K562 (cell line): ENCODE measurements around the gene DOLPP1. TPM values are rescaled to one million over a fixed set of nuclear protein-coding genes. Genes with fewer than 3 reads are reported as not detected.

Experiments
- CHD2 ChIP-seq: IDR thresholded peaks from 2 replicates; pipeline ENCODE4 v1.6.1; 2011; ENCODE audit warnings: low read depth, low read length
- DNMT1 ChIP-seq: fragments of 450-650 bp; IDR thresholded peaks from 2 replicates; pipeline ENCODE4 v1.6.1; 2016; ENCODE audit warnings: antibody characterized with exemption, mild to moderate bottlenecking
- EP300 ChIP-seq: IDR thresholded peaks from 2 replicates; pipeline ENCODE4 v1.6.1; 2012; ENCODE audit warnings: low read length, improper control_type of control experiment
- SAP30 ChIP-seq: fragments of 200-600 bp; sonication (generic); IDR thresholded peaks from 2 replicates; pipeline ENCODE4 v1.6.1; 2012; ENCODE audit warnings: borderline replicate concordance, low read depth, mild to moderate bottlenecking, moderate library complexity, low read length, control low read depth, inconsistent platforms; ENCODE audit not compliant: insufficient read depth, poor library complexity, severe bottlenecking
- TFE3 ChIP-seq: fragments of 450-650 bp; formaldehyde crosslinking; IDR thresholded peaks from 2 replicates; pipeline ENCODE4 v1.4.0; 2020; ENCODE audit warnings: mild to moderate bottlenecking, mixed read lengths
- TRIM25 ChIP-seq: fragments of 450-650 bp; IDR thresholded peaks from 2 replicates; pipeline ENCODE4 v1.7.0; 2016; ENCODE audit warnings: borderline replicate concordance
- ZNF592 ChIP-seq: fragments of 450-650 bp; IDR thresholded peaks from 2 replicates; pipeline ENCODE4 v1.6.1; 2017; ENCODE audit warnings: antibody characterized with exemption, mild to moderate bottlenecking
- polyA plus RNA-seq, 8 experiments: library from polyadenylated mRNA; depleted of rRNA in 4 of 8; stranded (reverse) in 5 of 8; unstranded in 3 of 8; fragments of >200 nt; fragmentation: Nextera tagmentation in 2 of 8; fragmentation: Illumina TruSeq in 1 of 8; extraction: Ambion mirVana in 2 of 8; extraction: Trizol in 1 of 8; gene quantifications; 2 replicates each; pipeline versions ENCODE4 v1.2.1 to v1.2.3, GENCODE V29; 2011 to 2014; ENCODE audit warnings: inconsistent platforms in 1 of 8, missing spikeins in 1 of 8
- total RNA-seq, 7 experiments: library from RNA; depleted of rRNA in 6 of 7; stranded (reverse); fragments of >200 nt in 6 of 7; fragmentation: Illumina TruSeq in 2 of 7; extraction: Trizol in 2 of 7; gene quantifications; 2 replicates each; pipeline versions ENCODE4 v1.2.1 to v1.2.3, GENCODE V29; 2011 to 2021; ENCODE audit warnings: low replicate concordance in 1 of 7
- TF ChIP-seq, protein P1 (sequence below), 2 experiments: IDR thresholded peaks; 2 replicates each; pipeline ENCODE4 v1.6.1; 2011; ENCODE audit warnings: borderline replicate concordance in 1 of 2, control low read depth in 1 of 2, low read depth in 1 of 2, low read length in 1 of 2, mild to moderate bottlenecking in 1 of 2, mixed read lengths in 1 of 2, moderate library complexity in 1 of 2; ENCODE audit not compliant: insufficient read depth in 1 of 2, insufficient read length in 1 of 2, poor library complexity in 1 of 2, severe bottlenecking in 1 of 2; ENCODE audit errors: extremely low read depth in 1 of 2
- TF ChIP-seq, protein P2 (sequence below): fragments of 250-450 bp; sonication (Bioruptor Pico); IDR thresholded peaks from 2 replicates; pipeline ENCODE4 v1.4.0; 2020; ENCODE audit warnings: borderline replicate concordance

Gene DOLPP1
- total and polyA plus RNA-seq, 9 of the 15 experiments (the other 6 are each of a cell fraction or from before 2014, with no cell fraction given), result 3.0 to 39.8 (median 30.5) TPM

DNA sequence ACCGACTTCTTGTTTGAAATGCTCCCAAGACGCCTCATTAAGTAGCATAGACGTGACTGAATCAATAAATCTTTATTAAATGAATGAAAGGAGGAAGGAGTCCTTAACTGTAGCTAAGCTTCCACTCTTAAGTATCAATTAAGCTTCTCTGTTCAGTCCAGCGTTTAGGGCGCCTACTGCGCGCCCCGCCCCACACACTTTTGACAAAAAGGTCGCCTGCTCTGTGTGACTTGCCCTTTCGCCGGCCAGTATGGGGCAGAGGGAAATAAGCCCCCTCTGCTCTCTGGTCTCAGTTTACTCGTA, 662 bp upstream of the DOLPP1 start (continued):
- TF ChIP-seq CHD2, result no peak
- TF ChIP-seq EP300, result no peak
- 0 out of 2 replicates have a peak, but pooled peaks have one; percentile 72 for TF ChIP-seq DNMT1
- TF ChIP-seq, protein P1, sequence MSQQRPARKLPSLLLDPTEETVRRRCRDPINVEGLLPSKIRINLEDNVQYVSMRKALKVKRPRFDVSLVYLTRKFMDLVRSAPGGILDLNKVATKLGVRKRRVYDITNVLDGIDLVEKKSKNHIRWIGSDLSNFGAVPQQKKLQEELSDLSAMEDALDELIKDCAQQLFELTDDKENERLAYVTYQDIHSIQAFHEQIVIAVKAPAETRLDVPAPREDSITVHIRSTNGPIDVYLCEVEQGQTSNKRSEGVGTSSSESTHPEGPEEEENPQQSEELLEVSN (IDR thresholded peaks at IDR 0.05; ENCODE audit: borderline replicate concordance in 1 of 2, extremely low read depth in 1 of 2, insufficient read depth in 1 of 2, insufficient read length in 1 of 2, low read depth in 1 of 2, low read length in 1 of 2, poor library complexity in 1 of 2, severe bottlenecking in 1 of 2), result no peak
- no peak for TF ChIP-seq TRIM25
- TF ChIP-seq, protein P2, sequence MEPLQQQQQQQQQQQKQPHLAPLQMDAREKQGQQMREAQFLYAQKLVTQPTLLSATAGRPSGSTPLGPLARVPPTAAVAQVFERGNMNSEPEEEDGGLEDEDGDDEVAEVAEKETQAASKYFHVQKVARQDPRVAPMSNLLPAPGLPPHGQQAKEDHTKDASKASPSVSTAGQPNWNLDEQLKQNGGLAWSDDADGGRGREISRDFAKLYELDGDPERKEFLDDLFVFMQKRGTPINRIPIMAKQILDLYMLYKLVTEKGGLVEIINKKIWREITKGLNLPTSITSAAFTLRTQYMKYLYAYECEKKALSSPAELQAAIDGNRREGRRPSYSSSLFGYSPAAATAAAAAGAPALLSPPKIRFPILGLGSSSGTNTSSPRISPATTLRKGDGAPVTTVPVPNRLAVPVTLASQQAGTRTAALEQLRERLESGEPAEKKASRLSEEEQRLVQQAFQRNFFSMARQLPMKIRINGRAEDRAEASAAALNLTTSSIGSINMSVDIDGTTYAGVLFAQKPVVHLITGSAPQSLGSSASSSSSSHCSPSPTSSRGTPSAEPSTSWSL (CRISPR knock-in tag), result no peak
- TF ChIP-seq SAP30, result no peak
- TF ChIP-seq ZNF592, result no peak
- TF ChIP-seq TFE3 (CRISPR knock-in tag), result no peak
